ENCODE results near the gene IDI2. TPM values are rescaled to one million over a fixed set of nuclear protein-coding genes. Genes with fewer than 3 reads are reported as not detected.

Gene IDI2
- total RNA-seq, 1 experiment from 2014 or later = not detected

- H3K4me2 ChIP-seq (ENCODE audit: low read length) = no peak overlapping the region
- no peak for TF ChIP-seq REST (IDR thresholded peaks at IDR 0.05; ENCODE audit: low read depth)
- no peak for TF ChIP-seq EZH2phosphoT487 (IDR thresholded peaks at IDR 0.05; ENCODE audit: borderline replicate concordance)
- no peak overlapping the region for H3K27ac ChIP-seq (ENCODE audit: low read depth, low read length)
- peaks cover 13 to 23% of the 10 kb centered on the region in 2 experiments for H3K36me3 ChIP-seq (ENCODE audit: control insufficient read depth in 1 of 2, insufficient read depth in 2 of 2, low read length in 2 of 2)
- ChIA-PET POLR2A (no interaction called here), RAD21 (ENCODE audit: low non-redundant PET in 1 of 2, low total read pairs in 2 of 2, uncharacterized antibody in 2 of 2, unreplicated experiment in 2 of 2) (no interaction called here), CTCF (no interaction called here)
- no peaks in the 10 kb centered on the region; the same call in 1 of the 2 replicates for H4K20me1 ChIP-seq (ENCODE audit: insufficient read depth)
- no peaks in the 10 kb centered on the region for H3K9me2 ChIP-seq (ENCODE audit: insufficient read depth)
- peaks cover 43% of the 10 kb centered on the region for H3K79me2 ChIP-seq (ENCODE audit: insufficient read depth, low read length)
- no peak for DNase-seq (ENCODE audit: low read depth, low spot score)
- no peaks in the 10 kb centered on the region for H3K27me3 ChIP-seq (ENCODE audit: insufficient read depth, low read length)
- H3K9me3 ChIP-seq (ENCODE audit: control insufficient read depth in 1 of 2, insufficient read depth in 1 of 2, low read depth in 1 of 2, low read length in 2 of 2) = no peaks in the 10 kb centered on the region
- no peak for ATAC-seq
- intact Hi-C loops (cut with micrococcal nuclease) = no loop called here
- no peak overlapping the region for H3K9ac ChIP-seq (ENCODE audit: low read length)
- H3K4me3 ChIP-seq (replicated peaks in 1 of 2; ENCODE audit: low read depth in 1 of 2, low read length in 2 of 2) = no peak overlapping the region
- H2AFZ ChIP-seq (ENCODE audit: low read depth, low read length, poor library complexity, severe bottlenecking) = no peak overlapping the region
- BruUV-seq (replicated peaks) = no TSS peak
- peaks cover 4 to 12% of the 10 kb centered on the region in 2 experiments; a peak in 3 of 4 replicates for H3K4me1 ChIP-seq (ENCODE audit: control insufficient read depth in 1 of 2, insufficient read depth in 2 of 2, low read length in 2 of 2)
Measured at GRCh38 chr10:1044964-1045363, 19.3 kb upstream of the IDI2 start.

GRCh38 chr10:1044146-1044545 is 18.5 kb upstream of the IDI2 start:
- peaks cover 4 to 12% of the 10 kb centered on the region in 2 experiments; a peak in 3 of 4 replicates for H3K4me1 ChIP-seq (ENCODE audit: control insufficient read depth in 1 of 2, insufficient read depth in 2 of 2, low read length in 2 of 2)
- H3K27me3 ChIP-seq (ENCODE audit: insufficient read depth, low read length) = no peaks in the 10 kb centered on the region
- TF ChIP-seq ZFX (IDR thresholded peaks at IDR 0.05) = no peak
- TF ChIP-seq REST (IDR thresholded peaks at IDR 0.05; ENCODE audit: low read depth) = no peak
- RAD21 ChIA-PET (ENCODE audit: low non-redundant PET in 1 of 2, low total read pairs in 2 of 2, uncharacterized antibody in 2 of 2, unreplicated experiment in 2 of 2) = no interaction called here
- intact Hi-C loops (cut with micrococcal nuclease) = no loop called here
- no peak overlapping the region for H3K4me3 ChIP-seq (replicated peaks in 1 of 2; ENCODE audit: low read depth in 1 of 2, low read length in 2 of 2)
- no peaks in the 10 kb centered on the region; the same call in 1 of the 2 replicates for H4K20me1 ChIP-seq (ENCODE audit: insufficient read depth)
- H2AFZ ChIP-seq (ENCODE audit: low read depth, low read length, poor library complexity, severe bottlenecking) = no peak overlapping the region
- no peak overlapping the region for H3K27ac ChIP-seq (ENCODE audit: low read depth, low read length)
- no TSS peak for BruUV-seq (replicated peaks)
- POLR2A ChIA-PET = no interaction called here
- H3K79me2 ChIP-seq (ENCODE audit: insufficient read depth, low read length) = peaks cover 39% of the 10 kb centered on the region
- CTCF ChIA-PET = no interaction called here
- H3K9me2 ChIP-seq (ENCODE audit: insufficient read depth) = no peaks in the 10 kb centered on the region
- no peaks in the 10 kb centered on the region for H3K9me3 ChIP-seq (ENCODE audit: control insufficient read depth in 1 of 2, insufficient read depth in 1 of 2, low read depth in 1 of 2, low read length in 2 of 2)
- ATAC-seq (no peak), DNase-seq (ENCODE audit: low read depth, low spot score) (no peak)
- H3K4me2 ChIP-seq (ENCODE audit: low read length) = no peak overlapping the region
- peaks cover 15 to 26% of the 10 kb centered on the region in 2 experiments for H3K36me3 ChIP-seq (ENCODE audit: control insufficient read depth in 1 of 2, insufficient read depth in 2 of 2, low read length in 2 of 2)
- H3K9ac ChIP-seq (ENCODE audit: low read length) = no peak overlapping the region
